Motor neuron (in vitro differentiated cells): ENCODE measurements around the gene MED13L. TPM values are rescaled to one million over a fixed set of nuclear protein-coding genes. Genes with fewer than 3 reads are reported as not detected.

Source experiments
- ATAC-seq, 8 experiments: fragments of 200-7000 bp; cut with Tn5 transposase; replicated peaks in 6 of 8; 2 replicates each; pipeline ENCODE4 v1.8.0; 2021; ENCODE audit warnings: mild to moderate bottlenecking in 8 of 8, moderate library complexity in 8 of 8
- H3K27ac ChIP-seq, 2 donors: fragments of 250-450 bp; sonication (Bioruptor Pico); 2 replicates each; pipeline ENCODE4 v1.9.0; 2021; ENCODE audit warnings: antibody characterized with exemption in 2 of 2, mild to moderate bottlenecking in 2 of 2, moderate library complexity in 1 of 2
- H3K4me1 ChIP-seq, 2 donors: fragments of 250-450 bp; sonication (Bioruptor Pico); replicated peaks in 1 of 2; 2 replicates each; pipeline ENCODE4 v1.6.1; 2021; ENCODE audit warnings: antibody characterized with exemption in 2 of 2, mild to moderate bottlenecking in 2 of 2, moderate library complexity in 1 of 2
- H3K4me3 ChIP-seq, 5 donors: fragments of 250-450 bp; sonication (Bioruptor Pico); 2 replicates each; pipeline ENCODE4 v1.9.0; 2021; ENCODE audit warnings: antibody characterized with exemption in 5 of 5, mild to moderate bottlenecking in 5 of 5, moderate library complexity in 4 of 5
- WGBS, 10 experiments: fragments of 450-650 bp; shearing (Covaris generic); methylation state at CpG; one replicate each; pipeline ENCODE4 v1.0.0; 2022; 5-methylcytosine and 5-hydroxymethylcytosine counted together
- in situ Hi-C, 9 experiments: fragments of 400-800 bp; cut with MboI; loops; one replicate each; pipeline ENCODE4 v1.15.0; 2021; ENCODE audit warnings: low sequenced_read_pairs in 9 of 9, low pct_unique_long_range_greater_than_20kb in 2 of 9; ENCODE audit not compliant: unreplicated experiment in 9 of 9
- total RNA-seq, 8 experiments: library from RNA; unstranded; fragments of 300-600 nt; gene quantifications; 2 replicates each; pipeline versions ENCODE4 v1.2.3 to v1.2.4, GENCODE V29; 2022

Gene MED13L
- total RNA-seq, 8 experiments from 2014 or later, result 40.5 to 90.5 (median 66.7) TPM

- ATAC-seq, result no peak
- in situ Hi-C loops, result no loop called here
- no peak overlapping the region for H3K27ac ChIP-seq
- no peak overlapping the region for H3K4me3 ChIP-seq
- no peaks in the 10 kb centered on the region for H3K4me1 ChIP-seq
- 20 to 94% (median 82%) methylated on average over 1 to 6 of the region's 7 CpGs; no CpG with 5 or more reads in 2 of the 10 experiments for WGBS, 10 experiments
These were observed 37.0 kb upstream of the MED13L start for GRCh38 chr12:116314477-116314876.

- ATAC-seq, result no peak
- Histone ChIP-seq H3K4me1 (no peaks in the 10 kb centered on the region), H3K4me3 (no peak overlapping the region), H3K27ac (no peak overlapping the region)
- WGBS, 10 experiments, result 63 to 95% (median 85%) methylated on average over 7 to 19 of the region's 19 CpGs
- in situ Hi-C loops, result no loop called here
These were observed 35.9 kb upstream of the MED13L start for GRCh38 chr12:116313194-116313927.

GRCh38 chr12:116310082-116310481 lies 32.6 kb upstream of the MED13L start:
- WGBS, 10 experiments, result 56 to 100% (median 90%) methylated on average over 1 to 3 of the region's 3 CpGs; no CpG with 5 or more reads in 1 of the 10 experiments
- ATAC-seq, result no peak

GRCh38 chr12:116309343-116309742 lies 31.9 kb upstream of the MED13L start:
- Histone ChIP-seq H3K27ac (no peak overlapping the region), H3K4me3 (no peak overlapping the region), H3K4me1 (no peaks in the 10 kb centered on the region)
- in situ Hi-C loops, result no loop called here
- no peak for ATAC-seq
- 60 to 100% (median 71%) methylated on average over 1 of the region's 1 CpG; no CpG with 5 or more reads in 3 of the 10 experiments for WGBS, 10 experiments

More at GRCh38 chr12:116310082-116310481, 32.6 kb upstream of the MED13L start:
- Histone ChIP-seq H3K27ac (no peak overlapping the region), H3K4me1 (no peaks in the 10 kb centered on the region), H3K4me3 (no peak overlapping the region)
- in situ Hi-C loops, result no loop called here

- no peak for ATAC-seq
- no peak overlapping the region for H3K27ac ChIP-seq
- H3K4me1 ChIP-seq, result no peaks in the 10 kb centered on the region
- no peak overlapping the region for H3K4me3 ChIP-seq
- WGBS, 10 experiments, result 16 to 100% (median 79%) methylated on average over 1 to 6 of the region's 7 CpGs; no CpG with 5 or more reads in 1 of the 10 experiments
- in situ Hi-C loops, result no loop called here
These were observed 31.2 kb upstream of the MED13L start for GRCh38 chr12:116308647-116309046.

- 70 to 100% (median 100%) methylated on average over 1 to 2 of the region's 3 CpGs; no CpG with 5 or more reads in 7 of the 10 experiments for WGBS, 10 experiments
- H3K27ac ChIP-seq, result no peak overlapping the region
- H3K4me1 ChIP-seq, result peaks cover 9% of the 10 kb centered on the region in 2 donors
- in situ Hi-C loops, result no loop called here
- ATAC-seq, result no peak
- H3K4me3 ChIP-seq, result no peak overlapping the region
These were observed 29.5 kb upstream of the MED13L start for GRCh38 chr12:116306968-116307367.

GRCh38 chr12:116306506-116306905 lies 29.0 kb upstream of the MED13L start:
- H3K4me1 ChIP-seq, result peaks cover 11 to 13% of the 10 kb centered on the region in 2 donors
- ATAC-seq, result no peak
- no peak overlapping the region for H3K4me3 ChIP-seq
- in situ Hi-C loops, result no loop called here
- H3K27ac ChIP-seq, result no peak overlapping the region
- 57 to 100% (median 94%) methylated on average over 1 to 4 of the region's 5 CpGs; no CpG with 5 or more reads in 1 of the 10 experiments for WGBS, 10 experiments

- no peak overlapping the region for H3K4me3 ChIP-seq
- 56 to 90% (median 81%) methylated on average over 1 to 4 of the region's 4 CpGs; no CpG with 5 or more reads in 2 of the 10 experiments for WGBS, 10 experiments
- ATAC-seq, result no peak
- in situ Hi-C loops, result no loop called here
- H3K27ac ChIP-seq, result no peak overlapping the region
- H3K4me1 ChIP-seq, result peaks cover 11 to 13% of the 10 kb centered on the region in 2 donors
These were observed 27.1 kb upstream of the MED13L start for GRCh38 chr12:116304621-116305020.

GRCh38 chr12:116303929-116304328 lies 26.4 kb upstream of the MED13L start:
- peaks cover 11 to 13% of the 10 kb centered on the region in 2 donors for H3K4me1 ChIP-seq
- peak in 2 of 8 experiments; percentile 53 to 59 for ATAC-seq
- no peak overlapping the region for H3K4me3 ChIP-seq
- 14 to 100% (median 80%) methylated on average over 1 to 2 of the region's 2 CpGs; no CpG with 5 or more reads in 1 of the 10 experiments for WGBS, 10 experiments
- H3K27ac ChIP-seq, result no peak overlapping the region
- in situ Hi-C loops, result no loop called here

GRCh38 chr12:116303066-116303465 lies 25.6 kb upstream of the MED13L start:
- no peak overlapping the region for H3K27ac ChIP-seq
- WGBS, 10 experiments, result 45 to 100% (median 71%) methylated on average over 1 to 4 of the region's 4 CpGs; no CpG with 5 or more reads in 3 of the 10 experiments
- ATAC-seq, result peak in 3 of 8 experiments; percentile 37 to 68 (median 48)
- H3K4me1 ChIP-seq, result peaks cover 11 to 13% of the 10 kb centered on the region in 2 donors
- in situ Hi-C loops, result no loop called here
- no peak overlapping the region for H3K4me3 ChIP-seq

- H3K27ac ChIP-seq, result peak overlapping the region; percentile 19 to 56
- ATAC-seq, result peak in 5 of 8 experiments; percentile 72 to 95 (median 92)
- peaks cover 11 to 13% of the 10 kb centered on the region in 2 donors for H3K4me1 ChIP-seq
- no peak overlapping the region for H3K4me3 ChIP-seq
- in situ Hi-C loops, result no loop called here
- WGBS, 10 experiments, result 60 to 100% (median 80%) methylated on average over 1 to 9 of the region's 23 CpGs; no CpG with 5 or more reads in 1 of the 10 experiments
These were observed 24.9 kb upstream of the MED13L start for GRCh38 chr12:116302166-116303058.

GRCh38 chr12:116301621-116302020 lies 24.1 kb upstream of the MED13L start:
- Histone ChIP-seq H3K27ac (peak overlapping the region in 1 of 2 donors; percentile 35), H3K4me3 (no peak overlapping the region), H3K4me1 (peaks cover 11 to 13% of the 10 kb centered on the region in 2 donors)
- in situ Hi-C loops, result no loop called here
- no peak for ATAC-seq
- 46 to 100% (median 89%) methylated on average over 1 to 4 of the region's 4 CpGs for WGBS, 10 experiments
